ENCODE results near the gene SF3A2. TPM values are rescaled to one million over a fixed set of nuclear protein-coding genes. Genes with fewer than 3 reads are reported as not detected.

SF3A2 gene
- total and polyA plus RNA-seq, 4 experiments from 2014 or later = 8.3 to 141 (median 88.7) TPM

DNA sequence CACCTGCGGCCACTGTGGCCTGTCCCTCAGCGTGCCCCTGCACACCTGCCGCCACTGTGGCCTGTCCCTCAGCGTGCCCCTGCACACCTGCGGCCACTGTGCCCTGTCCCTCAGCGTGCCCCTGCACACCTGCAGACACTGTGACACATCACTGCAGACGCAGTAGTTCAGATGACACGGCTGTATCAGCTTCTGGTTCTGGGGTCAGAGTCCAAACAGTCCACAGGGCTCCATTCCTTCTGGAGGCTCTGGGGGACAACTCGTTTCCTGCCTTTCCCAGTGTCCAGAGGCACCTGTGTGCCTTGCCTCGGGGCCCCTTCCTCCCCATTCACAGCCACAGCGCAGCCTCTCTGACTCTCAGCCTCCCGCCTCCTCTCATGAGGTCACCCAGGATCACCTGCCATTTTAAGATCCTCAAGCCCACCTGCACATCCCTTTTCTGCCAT lies 5.5 kb downstream of the SF3A2 start:
- Histone ChIP-seq H3K9me3 (ENCODE audit: control insufficient read depth in 1 of 2, low read length in 2 of 2) (no peaks in the 10 kb centered on the region), H3K4me3 (ENCODE audit: low read length in 2 of 2) (no peak overlapping the region), H3K27ac (ENCODE audit: low read depth, low read length) (no peak overlapping the region), H3K27me3 (ENCODE audit: insufficient read depth, low read length) (no peaks in the 10 kb centered on the region), H3K36me3 (ENCODE audit: insufficient read depth, low read length) (peaks cover 46% of the 10 kb centered on the region), H3K4me1 (ENCODE audit: insufficient read depth, low read length) (peaks cover 65% of the 10 kb centered on the region)
- DNase-seq = no peak
- Mint-ChIP-seq H3K9me3 (no peaks in the 10 kb centered on the region), H3K4me1 (peaks cover 36 to 66% (median 49%) of the 10 kb centered on the region in 4 donors), H3K36me3 (peaks cover 25 to 44% of the 10 kb centered on the region in 2 donors), H3K27ac (peak overlapping the region in 3 of 7 donors; percentile 52 to 82 (median 71)), H3K27me3 (no peaks in the 10 kb centered on the region), H3K4me3 (peak overlapping the region in 6 of 8 donors; percentile 40 to 74 (median 54))
- intact Hi-C loops (cut with micrococcal nuclease) = no loop called here
- ChIA-PET CTCF (ENCODE audit: partially characterized antibody) (no interaction called here), POLR2A (ENCODE audit: partially characterized antibody) (interaction anchor here (10.5 kb wide), 1 partner anchor 14 kb away, joined by 325 read pairs; the partner anchor contains the start of genes AMH and JSRP1)

DNA sequence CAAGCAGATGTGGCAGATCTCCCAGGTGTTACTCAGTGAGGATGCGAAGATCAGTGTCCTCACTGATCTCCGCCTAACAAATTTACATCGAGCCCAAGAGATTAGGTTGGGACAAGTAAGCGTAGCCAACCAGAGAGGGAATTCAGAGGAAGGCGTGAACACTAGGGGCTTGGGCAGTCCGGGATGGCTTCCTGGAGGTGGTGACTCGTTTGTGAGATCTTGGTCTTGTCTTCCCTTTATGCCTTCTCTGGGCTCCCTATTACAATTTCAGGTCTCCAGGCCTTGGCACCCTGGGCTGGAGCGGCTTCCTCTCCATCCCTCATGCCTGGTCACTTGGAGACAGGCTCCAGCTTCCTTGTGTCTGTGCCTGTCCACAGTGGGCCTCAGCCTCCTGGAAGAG lies 6.2 kb downstream of the SF3A2 start:
- Histone ChIP-seq H3K27me3 (ENCODE audit: insufficient read depth, low read length) (no peaks in the 10 kb centered on the region), H3K9me3 (ENCODE audit: control insufficient read depth in 1 of 2, low read length in 2 of 2) (no peaks in the 10 kb centered on the region), H3K4me1 (ENCODE audit: insufficient read depth, low read length) (peaks cover 58% of the 10 kb centered on the region), H3K4me3 (ENCODE audit: low read length in 2 of 2) (no peak overlapping the region), H3K36me3 (ENCODE audit: insufficient read depth, low read length) (peaks cover 51% of the 10 kb centered on the region), H3K27ac (ENCODE audit: low read depth, low read length) (no peak overlapping the region)
- Mint-ChIP-seq H3K27ac (peak overlapping the region in 5 of 7 donors; percentile 24 to 87 (median 67)), H3K36me3 (peaks cover 25 to 45% of the 10 kb centered on the region in 2 donors), H3K4me3 (peak overlapping the region in 5 of 8 donors; percentile 40 to 74 (median 58)), H3K4me1 (peaks cover 33 to 60% (median 44%) of the 10 kb centered on the region in 4 donors), H3K9me3 (no peaks in the 10 kb centered on the region), H3K27me3 (no peaks in the 10 kb centered on the region)
- ChIA-PET POLR2A (ENCODE audit: partially characterized antibody) (interaction anchor here (1.4 to 10.5 kb wide), 3 partner anchors 13 to 31 kb away, joined by 5 to 325 read pairs (median 9); partner anchors contain the start of genes AMH and JSRP1), CTCF (ENCODE audit: partially characterized antibody) (no interaction called here)
- DNase-seq = no peak
- intact Hi-C loops (cut with micrococcal nuclease) = no loop called here

DNA sequence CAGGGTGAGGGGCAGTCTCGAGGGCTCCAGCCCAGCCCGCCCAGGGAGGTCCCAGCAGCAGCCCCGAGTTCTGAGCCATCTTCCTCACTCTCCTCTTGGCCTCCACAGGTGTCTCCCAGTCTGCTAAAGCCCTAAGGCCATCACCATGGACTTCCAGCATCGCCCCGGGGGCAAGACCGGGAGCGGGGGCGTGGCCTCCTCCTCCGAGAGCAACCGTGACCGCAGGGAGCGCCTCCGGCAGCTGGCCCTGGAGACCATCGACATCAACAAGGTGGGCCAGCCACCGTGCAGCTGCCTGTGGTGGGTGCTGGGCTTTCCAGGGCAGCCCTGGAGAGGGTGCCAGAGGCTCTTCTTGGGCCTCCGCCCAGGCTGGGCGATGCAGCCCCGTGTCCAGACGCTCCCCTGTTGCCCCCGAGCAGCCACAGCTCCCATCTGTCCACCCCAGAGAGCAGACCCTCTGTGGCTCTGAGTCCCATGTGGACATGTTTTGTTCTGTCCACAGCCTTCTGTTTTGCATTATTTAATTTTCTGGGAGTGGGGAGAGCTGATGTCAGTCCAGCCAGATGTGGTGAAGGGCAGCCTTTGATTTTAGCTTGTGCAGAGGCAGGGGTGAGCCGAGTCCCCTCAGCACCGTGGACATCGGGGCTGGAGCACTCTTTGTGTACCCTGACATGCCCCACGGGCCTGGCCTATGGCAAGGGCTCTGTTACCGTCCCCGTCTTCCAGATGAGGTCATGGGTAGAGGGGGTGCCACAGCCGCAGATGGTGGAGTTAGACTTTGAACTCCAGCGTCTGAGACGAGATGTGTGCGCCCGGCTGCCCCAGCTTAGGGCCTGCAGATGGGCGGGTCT lies 6.9 kb downstream of the SF3A2 start:
- Mint-ChIP-seq H3K27ac (peak overlapping the region in 1 of 7 donors; percentile 52), H3K36me3 (peaks cover 23 to 43% of the 10 kb centered on the region in 2 donors), H3K9me3 (no peaks in the 10 kb centered on the region), H3K4me1 (peaks cover 27 to 53% (median 38%) of the 10 kb centered on the region in 4 donors), H3K4me3 (peak overlapping the region in 2 of 8 donors; percentile 10 to 51), H3K27me3 (no peaks in the 10 kb centered on the region)
- H3K4me3 ChIP-seq (ENCODE audit: low read length in 2 of 2) = no peak overlapping the region
- intact Hi-C loops (cut with micrococcal nuclease) = no loop called here
- peaks cover 53% of the 10 kb centered on the region for H3K36me3 ChIP-seq (ENCODE audit: insufficient read depth, low read length)
- DNase-seq = no peak
- no peak overlapping the region for H3K27ac ChIP-seq (ENCODE audit: low read depth, low read length)
- H3K27me3 ChIP-seq (ENCODE audit: insufficient read depth, low read length) = no peaks in the 10 kb centered on the region
- CTCF ChIA-PET (ENCODE audit: partially characterized antibody) = no interaction called here
- H3K4me1 ChIP-seq (ENCODE audit: insufficient read depth, low read length) = peaks cover 52% of the 10 kb centered on the region
- no peaks in the 10 kb centered on the region for H3K9me3 ChIP-seq (ENCODE audit: control insufficient read depth in 1 of 2, low read length in 2 of 2)
- POLR2A ChIA-PET (ENCODE audit: partially characterized antibody) = interaction anchor here (1.4 to 10.5 kb wide), 3 partner anchors 12 to 30 kb away, joined by 5 to 325 read pairs (median 9); partner anchors contain the start of genes AMH and JSRP1

DNA sequence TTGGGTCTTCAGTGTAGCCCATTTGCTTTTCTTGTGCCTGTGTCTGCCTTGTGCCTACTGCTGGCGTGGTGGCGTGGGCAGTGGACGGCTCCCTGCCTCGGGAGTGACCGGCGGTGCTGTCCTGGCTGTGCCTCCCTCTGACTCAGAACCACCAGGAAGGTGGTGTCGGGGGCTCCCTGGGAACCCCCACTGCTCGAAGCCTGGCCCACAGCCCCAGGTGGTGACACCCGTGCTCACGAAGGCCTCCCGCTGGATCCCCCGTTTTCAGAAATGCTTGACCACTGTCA lies 7.4 kb downstream of the SF3A2 start:
- Mint-ChIP-seq H3K4me3 (peak overlapping the region in 1 of 8 donors; percentile 57), H3K36me3 (peaks cover 21 to 45% of the 10 kb centered on the region in 2 donors), H3K27ac (peak overlapping the region in 2 of 7 donors; percentile 24 to 47), H3K4me1 (peaks cover 25 to 48% (median 32%) of the 10 kb centered on the region in 4 donors), H3K9me3 (no peaks in the 10 kb centered on the region), H3K27me3 (no peaks in the 10 kb centered on the region)
- H3K36me3 ChIP-seq (ENCODE audit: insufficient read depth, low read length) = peaks cover 56% of the 10 kb centered on the region
- no peak for DNase-seq
- POLR2A ChIA-PET (ENCODE audit: partially characterized antibody) = interaction anchor here (2.8 to 10.5 kb wide), 2 partner anchors 12 to 26 kb away, joined by 9 to 325 read pairs; partner anchors contain the start of genes AMH and JSRP1
- no peak overlapping the region for H3K27ac ChIP-seq (ENCODE audit: low read depth, low read length)
- no peaks in the 10 kb centered on the region for H3K27me3 ChIP-seq (ENCODE audit: insufficient read depth, low read length)
- H3K4me1 ChIP-seq (ENCODE audit: insufficient read depth, low read length) = peaks cover 46% of the 10 kb centered on the region
- no peaks in the 10 kb centered on the region for H3K9me3 ChIP-seq (ENCODE audit: control insufficient read depth in 1 of 2, low read length in 2 of 2)
- CTCF ChIA-PET (ENCODE audit: partially characterized antibody) = no interaction called here
- no peak overlapping the region for H3K4me3 ChIP-seq (ENCODE audit: low read length in 2 of 2)
- intact Hi-C loops (cut with micrococcal nuclease) = no loop called here

DNA sequence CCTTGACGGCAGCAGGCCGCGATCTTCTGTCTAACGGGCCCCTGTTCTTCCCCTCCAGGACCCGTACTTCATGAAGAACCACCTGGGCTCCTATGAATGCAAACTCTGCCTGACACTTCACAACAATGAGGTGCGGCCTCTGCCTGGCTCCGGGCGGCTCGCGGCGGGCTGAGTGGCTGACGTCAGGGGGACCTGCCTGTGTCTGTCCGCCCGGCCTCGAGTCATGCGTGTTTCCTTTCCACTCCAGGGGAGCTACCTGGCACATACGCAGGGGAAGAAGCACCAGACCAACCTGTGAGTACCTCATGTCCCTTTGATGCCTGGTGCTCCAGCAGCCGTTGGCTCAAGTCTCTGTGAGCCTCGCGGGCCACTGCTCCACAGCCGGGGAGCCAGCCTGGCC lies 7.9 kb downstream of the SF3A2 start:
- ChIA-PET POLR2A (ENCODE audit: partially characterized antibody) (interaction anchor here (1.1 to 2.8 kb wide), 2 partner anchors 26 to 27 kb away, joined by 4 to 9 read pairs; no protein-coding TSS in a partner anchor), CTCF (ENCODE audit: partially characterized antibody) (no interaction called here)
- Mint-ChIP-seq H3K36me3 (peaks cover 21 to 41% of the 10 kb centered on the region in 2 donors), H3K4me1 (peaks cover 23 to 43% (median 29%) of the 10 kb centered on the region in 4 donors), H3K27ac (peak overlapping the region in 1 of 7 donors; percentile 18), H3K4me3 (no peak overlapping the region), H3K27me3 (no peaks in the 10 kb centered on the region), H3K9me3 (no peaks in the 10 kb centered on the region)
- Histone ChIP-seq H3K27ac (ENCODE audit: low read depth, low read length) (no peak overlapping the region), H3K36me3 (ENCODE audit: insufficient read depth, low read length) (peaks cover 56% of the 10 kb centered on the region), H3K27me3 (ENCODE audit: insufficient read depth, low read length) (no peaks in the 10 kb centered on the region), H3K9me3 (ENCODE audit: control insufficient read depth in 1 of 2, low read length in 2 of 2) (no peaks in the 10 kb centered on the region), H3K4me1 (ENCODE audit: insufficient read depth, low read length) (peaks cover 42% of the 10 kb centered on the region), H3K4me3 (ENCODE audit: low read length in 2 of 2) (no peak overlapping the region)
- no peak for DNase-seq
- intact Hi-C loops (cut with micrococcal nuclease) = no loop called here

DNA sequence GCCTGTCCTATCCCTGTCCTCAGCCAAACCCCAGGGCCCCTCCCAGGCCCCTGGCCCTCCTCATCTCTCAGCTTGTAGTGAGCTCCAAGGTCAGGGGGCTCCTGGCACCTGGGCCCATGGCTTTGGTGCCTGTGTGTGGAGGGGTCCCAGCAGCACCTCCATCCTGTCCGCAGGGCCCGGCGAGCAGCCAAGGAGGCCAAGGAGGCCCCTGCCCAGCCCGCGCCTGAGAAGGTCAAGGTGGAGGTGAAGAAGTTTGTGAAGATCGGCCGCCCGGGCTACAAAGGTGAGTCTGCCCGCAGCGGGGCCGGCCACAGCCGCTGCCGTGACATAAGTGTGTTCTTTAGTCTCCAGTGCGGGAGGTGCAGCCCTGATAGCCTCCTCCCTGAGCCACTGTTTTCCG lies 8.6 kb downstream of the SF3A2 start:
- no peak overlapping the region for H3K27ac ChIP-seq (ENCODE audit: low read depth, low read length)
- Mint-ChIP-seq H3K27ac (no peak overlapping the region), H3K36me3 (peaks cover 21 to 36% of the 10 kb centered on the region in 2 donors), H3K4me3 (no peak overlapping the region), H3K4me1 (peaks cover 19 to 36% (median 23%) of the 10 kb centered on the region in 4 donors), H3K27me3 (no peaks in the 10 kb centered on the region), H3K9me3 (no peaks in the 10 kb centered on the region)
- ChIA-PET CTCF (ENCODE audit: partially characterized antibody) (no interaction called here), POLR2A (ENCODE audit: partially characterized antibody) (interaction anchor here (1.1 to 2.8 kb wide), 2 partner anchors 25 to 26 kb away, joined by 4 to 9 read pairs; no protein-coding TSS in a partner anchor)
- peaks cover 4% of the 10 kb centered on the region for H3K27me3 ChIP-seq (ENCODE audit: insufficient read depth, low read length)
- H3K9me3 ChIP-seq (ENCODE audit: control insufficient read depth in 1 of 2, low read length in 2 of 2) = no peaks in the 10 kb centered on the region
- peaks cover 35% of the 10 kb centered on the region for H3K4me1 ChIP-seq (ENCODE audit: insufficient read depth, low read length)
- DNase-seq = no peak
- peaks cover 56% of the 10 kb centered on the region for H3K36me3 ChIP-seq (ENCODE audit: insufficient read depth, low read length)
- no peak overlapping the region for H3K4me3 ChIP-seq (ENCODE audit: low read length in 2 of 2)
- intact Hi-C loops (cut with micrococcal nuclease) = no loop called here

DNA sequence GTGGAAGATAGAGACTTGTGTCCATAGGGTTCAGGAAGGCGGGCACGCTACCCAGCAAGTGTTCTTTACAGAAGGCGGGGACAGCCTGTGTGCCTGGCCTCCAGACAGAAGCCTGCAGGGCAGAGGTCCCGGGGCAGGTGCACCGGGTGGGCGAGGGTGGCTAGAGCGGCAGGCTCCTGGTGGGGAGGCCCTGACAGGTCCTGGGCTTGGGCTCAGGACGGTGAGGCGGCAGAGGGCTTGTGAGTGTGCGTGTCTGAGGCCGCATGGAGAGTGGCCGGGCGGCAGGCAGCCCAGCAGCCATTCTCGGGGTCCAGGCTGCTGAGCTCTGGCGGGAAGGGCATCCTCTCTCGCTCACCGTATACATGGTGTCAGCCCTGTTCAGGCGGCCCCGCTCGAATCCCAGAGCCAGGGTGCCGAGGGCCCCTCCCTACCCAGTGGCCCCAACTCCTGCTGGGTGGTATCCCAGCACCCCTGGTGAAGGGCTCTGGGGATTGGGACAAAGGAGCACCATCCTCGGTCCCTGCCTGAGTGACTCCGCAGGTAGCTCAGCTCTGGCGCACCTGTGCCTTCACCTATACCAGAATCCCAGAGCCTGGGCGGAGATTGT lies 9.5 kb downstream of the SF3A2 start:
- Mint-ChIP-seq H3K27ac (no peak overlapping the region), H3K9me3 (no peaks in the 10 kb centered on the region), H3K27me3 (no peaks in the 10 kb centered on the region), H3K36me3 (peaks cover 21 to 33% of the 10 kb centered on the region in 2 donors), H3K4me1 (peaks cover 11 to 27% (median 14%) of the 10 kb centered on the region in 4 donors), H3K4me3 (no peak overlapping the region)
- no peak for DNase-seq
- ChIA-PET CTCF (ENCODE audit: partially characterized antibody) (no interaction called here), POLR2A (ENCODE audit: partially characterized antibody) (interaction anchor here (1.1 kb wide), 1 partner anchor 82 kb away, joined by 3 read pairs; the partner anchor contains the start of gene LSM7)
- Histone ChIP-seq H3K27ac (ENCODE audit: low read depth, low read length) (no peak overlapping the region), H3K36me3 (ENCODE audit: insufficient read depth, low read length) (peaks cover 56% of the 10 kb centered on the region), H3K4me1 (ENCODE audit: insufficient read depth, low read length) (peaks cover 35% of the 10 kb centered on the region), H3K4me3 (ENCODE audit: low read length in 2 of 2) (no peak overlapping the region), H3K9me3 (ENCODE audit: control insufficient read depth in 1 of 2, low read length in 2 of 2) (no peaks in the 10 kb centered on the region), H3K27me3 (ENCODE audit: insufficient read depth, low read length) (peaks cover 4% of the 10 kb centered on the region)
- intact Hi-C loops (cut with micrococcal nuclease) = no loop called here

Data from CD4-positive, alpha-beta memory T cell (primary cell).